Keratinocyte (primary cell): Measurements from ENCODE around the gene REV3L. TPM values are rescaled to one million over a fixed set of nuclear protein-coding genes. Genes with fewer than 3 reads are reported as not detected.

Experiments used
- DNase-seq: peaks from one replicate; pipeline ENCODE4 v3.0.0-alpha.2; 2011; ENCODE audit warnings: low read depth, missing footprints, low spot score
- FAIRE-seq: peaks from 2 replicates; lab custom pipeline; 2011; peaks lifted over from hg19 to GRCh38; lab: Jason Lieb, UNC
- H2AFZ ChIP-seq: 2 replicates; pipeline ENCODE4 v1.6.0; 2012; ENCODE audit warnings: low read length, control low read depth, inconsistent platforms; ENCODE audit not compliant: control insufficient read depth
- H3K27ac ChIP-seq: 2 replicates; pipeline ENCODE4 v1.5.1; 2011; ENCODE audit warnings: low read length; ENCODE audit not compliant: control insufficient read depth, insufficient read depth
- H3K27me3 ChIP-seq: 3 replicates; pipeline ENCODE4 v1.6.0; 2011; ENCODE audit warnings: low read length; ENCODE audit not compliant: control insufficient read depth, insufficient read depth; ENCODE audit errors: extremely low read depth
- H3K36me3 ChIP-seq, 2 experiments: 2 replicates in 1 of 2; 3 replicates in 1 of 2; pipeline ENCODE4 v1.5.1; 2011; ENCODE audit warnings: low read length in 2 of 2, mild to moderate bottlenecking in 1 of 2; ENCODE audit not compliant: control insufficient read depth in 2 of 2, insufficient read depth in 2 of 2; ENCODE audit errors: extremely low read depth in 1 of 2
- H3K4me1 ChIP-seq: 3 replicates; pipeline ENCODE4 v1.5.1; 2011; ENCODE audit warnings: low read length; ENCODE audit not compliant: control insufficient read depth, insufficient read depth; ENCODE audit errors: extremely low read depth
- H3K4me2 ChIP-seq: 3 replicates; pipeline ENCODE4 v1.6.0; 2011; ENCODE audit warnings: low read depth, low read length; ENCODE audit not compliant: control insufficient read depth, insufficient read depth; ENCODE audit errors: extremely low read depth
- H3K4me3 ChIP-seq, 3 experiments: fragments of 200-600 bp in 1 of 3; sonication (generic) in 1 of 3; 2 replicates in 2 of 3; 3 replicates in 1 of 3; pipeline ENCODE4 v1.5.1; 2011 to 2016; ENCODE audit warnings: low read length in 3 of 3, mild to moderate bottlenecking in 3 of 3, control low read depth in 2 of 3, inconsistent platforms in 1 of 3, low read depth in 1 of 3, mixed read lengths in 1 of 3, mixed run types in 1 of 3, moderate library complexity in 1 of 3; ENCODE audit not compliant: control insufficient read depth in 2 of 3, insufficient read depth in 2 of 3; ENCODE audit errors: extremely low read depth in 1 of 3
- H3K79me2 ChIP-seq: 2 replicates; pipeline ENCODE4 v1.6.0; 2012; ENCODE audit warnings: low read length; ENCODE audit not compliant: control insufficient read depth, insufficient read depth
- H3K9ac ChIP-seq: 3 replicates; pipeline ENCODE4 v1.6.0; 2011; ENCODE audit warnings: low read length; ENCODE audit not compliant: control insufficient read depth, insufficient read depth; ENCODE audit errors: extremely low read depth
- H3K9me1 ChIP-seq: 3 replicates; pipeline ENCODE4 v1.6.0; 2011; ENCODE audit warnings: low read length; ENCODE audit not compliant: control insufficient read depth, insufficient read depth; ENCODE audit errors: extremely low read depth
- H3K9me3 ChIP-seq: 2 replicates; pipeline ENCODE4 v1.5.1; 2012; ENCODE audit warnings: low read depth, low read length; ENCODE audit not compliant: control insufficient read depth
- H4K20me1 ChIP-seq: 3 replicates; pipeline ENCODE4 v1.6.0; 2011; ENCODE audit warnings: low read length; ENCODE audit not compliant: control insufficient read depth, insufficient read depth; ENCODE audit errors: extremely low read depth
- EZH2 ChIP-seq: IDR thresholded peaks from one replicate; pipeline ENCODE4 v1.6.1; 2012; ENCODE audit warnings: inconsistent platforms, mild to moderate bottlenecking, low read length, moderate library complexity
- dilution Hi-C: fragments of 300-500 bp; cut with MboI; formaldehyde crosslinking; loops from one replicate; pipeline ENCODE4 v1.7.0; 2020; ENCODE audit warnings: low sequenced_read_pairs; ENCODE audit not compliant: extremely low pct_ligation_motif_present
- polyA plus RNA-seq, 5 experiments: library from polyadenylated mRNA; depleted of rRNA in 3 of 5; stranded (reverse) in 3 of 5; stranded (forward) in 1 of 5; unstranded in 1 of 5; fragments of >200 nt; gene quantifications; 1 replicate in 1 of 5; 2 replicates in 3 of 5; 3 replicates in 1 of 5; pipeline versions ENCODE4 v1.2.1 to v1.2.3, GENCODE V29; 2011 to 2012; ENCODE audit warnings: missing spikeins in 2 of 5, low read depth in 1 of 5, low replicate concordance in 1 of 5
- TF ChIP-seq, protein P1 (sequence below), 3 experiments: IDR thresholded peaks in 1 of 3; conservative IDR thresholded peaks in 1 of 3; optimal IDR thresholded peaks in 1 of 3; 2 replicates in 2 of 3; 3 replicates in 1 of 3; pipeline versions ENCODE3 to v1.5.1; 2011; ENCODE audit warnings: low read length in 3 of 3, mild to moderate bottlenecking in 3 of 3, moderate library complexity in 2 of 3, control low read depth in 1 of 3, inconsistent platforms in 1 of 3; ENCODE audit not compliant: insufficient read depth in 2 of 3; ENCODE audit errors: extremely low read depth in 1 of 3

The REV3L gene
- polyA plus RNA-seq, 1 donor (not counting 4 experiments of a cell fraction or from before 2014, with no cell fraction given): 9.5 TPM

- no peaks in the 10 kb centered on the region for H4K20me1 ChIP-seq
- dilution Hi-C loops: no loop called here
- H3K27me3 ChIP-seq: no peaks in the 10 kb centered on the region
- no peaks in the 10 kb centered on the region for H3K9me3 ChIP-seq
- H3K4me3 ChIP-seq: no peak overlapping the region
- H3K4me1 ChIP-seq: no peaks in the 10 kb centered on the region
- no peaks in the 10 kb centered on the region for H3K79me2 ChIP-seq
- H3K4me2 ChIP-seq: no peak overlapping the region
- no peak for DNase-seq
- no peak overlapping the region for H2AFZ ChIP-seq
- H3K27ac ChIP-seq: no peak overlapping the region
- no peak for FAIRE-seq
- no peaks in the 10 kb centered on the region for H3K9me1 ChIP-seq
- H3K36me3 ChIP-seq: peaks cover 2 to 4% of the 10 kb centered on the region in 2 experiments
- H3K9ac ChIP-seq: no peak overlapping the region
- TF ChIP-seq, protein P1, sequence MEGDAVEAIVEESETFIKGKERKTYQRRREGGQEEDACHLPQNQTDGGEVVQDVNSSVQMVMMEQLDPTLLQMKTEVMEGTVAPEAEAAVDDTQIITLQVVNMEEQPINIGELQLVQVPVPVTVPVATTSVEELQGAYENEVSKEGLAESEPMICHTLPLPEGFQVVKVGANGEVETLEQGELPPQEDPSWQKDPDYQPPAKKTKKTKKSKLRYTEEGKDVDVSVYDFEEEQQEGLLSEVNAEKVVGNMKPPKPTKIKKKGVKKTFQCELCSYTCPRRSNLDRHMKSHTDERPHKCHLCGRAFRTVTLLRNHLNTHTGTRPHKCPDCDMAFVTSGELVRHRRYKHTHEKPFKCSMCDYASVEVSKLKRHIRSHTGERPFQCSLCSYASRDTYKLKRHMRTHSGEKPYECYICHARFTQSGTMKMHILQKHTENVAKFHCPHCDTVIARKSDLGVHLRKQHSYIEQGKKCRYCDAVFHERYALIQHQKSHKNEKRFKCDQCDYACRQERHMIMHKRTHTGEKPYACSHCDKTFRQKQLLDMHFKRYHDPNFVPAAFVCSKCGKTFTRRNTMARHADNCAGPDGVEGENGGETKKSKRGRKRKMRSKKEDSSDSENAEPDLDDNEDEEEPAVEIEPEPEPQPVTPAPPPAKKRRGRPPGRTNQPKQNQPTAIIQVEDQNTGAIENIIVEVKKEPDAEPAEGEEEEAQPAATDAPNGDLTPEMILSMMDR (optimal IDR thresholded peaks at IDR 0.05 in 1 of 3, IDR thresholded peaks at IDR 0.05 in 1 of 3, conservative IDR thresholded peaks at IDR 0.05 in 1 of 3; ENCODE audit: extremely low read depth in 1 of 3, insufficient read depth in 2 of 3, low read length in 3 of 3): no peak
- no peak for TF ChIP-seq EZH2
Measured at GRCh38 chr6:111280445-111280955, 202.5 kb downstream of the REV3L start.

DNA sequence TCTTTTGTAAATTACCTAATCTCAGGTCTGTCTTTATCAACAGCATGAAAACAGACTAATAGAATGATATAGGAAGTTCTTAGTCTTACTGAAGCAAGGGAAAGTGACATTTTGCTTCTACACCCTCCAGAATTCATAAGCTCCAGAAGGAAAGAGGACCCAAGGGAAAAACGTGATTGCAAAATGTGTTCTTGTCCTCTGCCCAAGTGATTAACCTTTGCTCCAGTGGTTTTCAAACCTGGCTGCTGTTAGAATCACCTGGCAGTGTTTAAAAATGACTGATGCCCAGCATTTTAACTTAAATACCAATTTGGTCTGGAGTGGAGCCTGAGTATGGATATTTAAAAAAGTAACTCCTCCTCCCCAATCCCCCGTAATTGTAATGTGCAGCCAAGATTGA lies 204.3 kb downstream of the REV3L start:
- Histone ChIP-seq H3K4me1 (no peaks in the 10 kb centered on the region), H3K9ac (no peak overlapping the region), H4K20me1 (no peaks in the 10 kb centered on the region), H3K27ac (no peak overlapping the region), H3K9me3 (no peaks in the 10 kb centered on the region), H2AFZ (no peak overlapping the region), H3K27me3 (no peaks in the 10 kb centered on the region), H3K79me2 (peaks cover 6% of the 10 kb centered on the region), H3K36me3 (peaks cover 2 to 4% of the 10 kb centered on the region in 2 experiments), H3K4me2 (no peak overlapping the region), H3K9me1 (no peaks in the 10 kb centered on the region), H3K4me3 (no peak overlapping the region)
- FAIRE-seq (no peak), DNase-seq (no peak)
- dilution Hi-C loops: no loop called here
- TF ChIP-seq, protein P1 (optimal IDR thresholded peaks at IDR 0.05 in 1 of 3, IDR thresholded peaks at IDR 0.05 in 1 of 3, conservative IDR thresholded peaks at IDR 0.05 in 1 of 3; ENCODE audit: extremely low read depth in 1 of 3, insufficient read depth in 2 of 3, low read length in 3 of 3): no peak
- no peak for TF ChIP-seq EZH2
